ENCODE measurements around the gene SPATA3. TPM values are rescaled to one million over a fixed set of nuclear protein-coding genes. Genes with fewer than 3 reads are reported as not detected.

Gene SPATA3
- total and polyA plus RNA-seq, 2 of the 13 experiments (the other 11 are each of a cell fraction or from before 2014, with no cell fraction given), result not detected

DNA sequence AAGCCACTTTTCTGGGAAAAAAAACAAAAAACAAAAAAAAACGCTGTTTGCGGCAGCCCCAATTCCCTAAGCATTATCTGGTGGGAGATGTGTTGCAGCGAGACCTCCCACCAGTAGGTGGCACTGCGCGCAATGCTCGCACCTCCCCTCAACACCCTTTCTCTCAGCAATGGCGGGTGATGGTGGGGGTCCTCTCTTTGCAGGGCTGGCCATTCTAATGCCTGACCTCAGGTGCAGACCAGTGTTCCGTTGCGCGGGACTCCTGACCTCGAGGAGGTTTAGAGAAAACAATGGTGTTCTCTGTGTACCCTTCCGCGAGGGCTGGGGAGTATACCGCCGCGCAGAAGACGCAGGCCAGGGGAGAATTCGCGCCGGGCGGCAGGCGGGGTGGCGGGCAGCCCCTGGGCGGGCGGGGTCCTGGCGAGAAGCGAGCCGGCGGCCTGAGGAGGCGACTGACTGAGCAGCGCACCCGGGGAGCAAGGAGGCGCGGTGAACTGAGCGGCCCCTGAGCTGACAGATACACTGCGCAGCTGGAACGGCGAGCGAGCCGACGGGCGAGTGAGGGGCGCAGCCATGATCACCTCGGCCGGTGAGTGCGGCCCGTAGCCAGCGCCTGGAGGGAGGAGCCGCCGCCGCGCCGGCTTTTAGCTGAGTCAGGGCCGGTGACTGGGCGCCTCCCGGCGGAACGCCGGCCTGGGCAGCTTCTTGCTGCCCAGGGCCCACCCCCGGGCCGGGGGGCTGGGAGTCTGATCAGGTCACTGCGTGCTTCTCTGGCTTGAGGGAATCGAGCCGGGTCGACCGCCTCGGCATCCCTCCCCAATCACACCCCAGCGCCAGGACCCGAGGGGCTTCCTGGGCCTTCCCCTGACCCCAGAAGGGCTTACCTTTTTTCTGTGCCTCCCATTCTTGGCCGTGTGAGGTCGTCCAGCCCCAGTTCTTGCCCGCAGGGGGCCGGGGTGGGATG, 60.8 kb downstream of the SPATA3 start, which contains the start of gene PSMD1 (continued):
- TF ChIP-seq TFDP1 (CRISPR knock-in tag; IDR thresholded peaks at IDR 0.05; ENCODE audit: borderline replicate concordance), result peak; percentile 71; the same call in 1 of the 2 replicates
- peak; percentile 99 for TF ChIP-seq XRCC5 (optimal IDR thresholded peaks at IDR 0.05; ENCODE audit: low read length)
- TF ChIP-seq ASH2L (IDR thresholded peaks at IDR 0.05; ENCODE audit: insufficient read length, low read depth, low read length), result peak; percentile 81
- TF ChIP-seq MNT (IDR thresholded peaks at IDR 0.05), result peak; percentile 26; the same call in 1 of the 2 replicates
- no peak for TF ChIP-seq IKZF1 (IDR thresholded peaks at IDR 0.05)
- TF ChIP-seq, protein P1, sequence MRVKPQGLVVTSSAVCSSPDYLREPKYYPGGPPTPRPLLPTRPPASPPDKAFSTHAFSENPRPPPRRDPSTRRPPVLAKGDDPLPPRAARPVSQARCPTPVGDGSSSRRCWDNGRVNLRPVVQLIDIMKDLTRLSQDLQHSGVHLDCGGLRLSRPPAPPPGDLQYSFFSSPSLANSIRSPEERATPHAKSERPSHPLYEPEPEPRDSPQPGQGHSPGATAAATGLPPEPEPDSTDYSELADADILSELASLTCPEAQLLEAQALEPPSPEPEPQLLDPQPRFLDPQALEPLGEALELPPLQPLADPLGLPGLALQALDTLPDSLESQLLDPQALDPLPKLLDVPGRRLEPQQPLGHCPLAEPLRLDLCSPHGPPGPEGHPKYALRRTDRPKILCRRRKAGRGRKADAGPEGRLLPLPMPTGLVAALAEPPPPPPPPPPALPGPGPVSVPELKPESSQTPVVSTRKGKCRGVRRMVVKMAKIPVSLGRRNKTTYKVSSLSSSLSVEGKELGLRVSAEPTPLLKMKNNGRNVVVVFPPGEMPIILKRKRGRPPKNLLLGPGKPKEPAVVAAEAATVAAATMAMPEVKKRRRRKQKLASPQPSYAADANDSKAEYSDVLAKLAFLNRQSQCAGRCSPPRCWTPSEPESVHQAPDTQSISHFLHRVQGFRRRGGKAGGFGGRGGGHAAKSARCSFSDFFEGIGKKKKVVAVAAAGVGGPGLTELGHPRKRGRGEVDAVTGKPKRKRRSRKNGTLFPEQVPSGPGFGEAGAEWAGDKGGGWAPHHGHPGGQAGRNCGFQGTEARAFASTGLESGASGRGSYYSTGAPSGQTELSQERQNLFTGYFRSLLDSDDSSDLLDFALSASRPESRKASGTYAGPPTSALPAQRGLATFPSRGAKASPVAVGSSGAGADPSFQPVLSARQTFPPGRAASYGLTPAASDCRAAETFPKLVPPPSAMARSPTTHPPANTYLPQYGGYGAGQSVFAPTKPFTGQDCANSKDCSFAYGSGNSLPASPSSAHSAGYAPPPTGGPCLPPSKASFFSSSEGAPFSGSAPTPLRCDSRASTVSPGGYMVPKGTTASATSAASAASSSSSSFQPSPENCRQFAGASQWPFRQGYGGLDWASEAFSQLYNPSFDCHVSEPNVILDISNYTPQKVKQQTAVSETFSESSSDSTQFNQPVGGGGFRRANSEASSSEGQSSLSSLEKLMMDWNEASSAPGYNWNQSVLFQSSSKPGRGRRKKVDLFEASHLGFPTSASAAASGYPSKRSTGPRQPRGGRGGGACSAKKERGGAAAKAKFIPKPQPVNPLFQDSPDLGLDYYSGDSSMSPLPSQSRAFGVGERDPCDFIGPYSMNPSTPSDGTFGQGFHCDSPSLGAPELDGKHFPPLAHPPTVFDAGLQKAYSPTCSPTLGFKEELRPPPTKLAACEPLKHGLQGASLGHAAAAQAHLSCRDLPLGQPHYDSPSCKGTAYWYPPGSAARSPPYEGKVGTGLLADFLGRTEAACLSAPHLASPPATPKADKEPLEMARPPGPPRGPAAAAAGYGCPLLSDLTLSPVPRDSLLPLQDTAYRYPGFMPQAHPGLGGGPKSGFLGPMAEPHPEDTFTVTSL (CRISPR knock-in tag; IDR thresholded peaks at IDR 0.05; ENCODE audit: borderline replicate concordance), result no peak
- TF ChIP-seq, protein P2, sequence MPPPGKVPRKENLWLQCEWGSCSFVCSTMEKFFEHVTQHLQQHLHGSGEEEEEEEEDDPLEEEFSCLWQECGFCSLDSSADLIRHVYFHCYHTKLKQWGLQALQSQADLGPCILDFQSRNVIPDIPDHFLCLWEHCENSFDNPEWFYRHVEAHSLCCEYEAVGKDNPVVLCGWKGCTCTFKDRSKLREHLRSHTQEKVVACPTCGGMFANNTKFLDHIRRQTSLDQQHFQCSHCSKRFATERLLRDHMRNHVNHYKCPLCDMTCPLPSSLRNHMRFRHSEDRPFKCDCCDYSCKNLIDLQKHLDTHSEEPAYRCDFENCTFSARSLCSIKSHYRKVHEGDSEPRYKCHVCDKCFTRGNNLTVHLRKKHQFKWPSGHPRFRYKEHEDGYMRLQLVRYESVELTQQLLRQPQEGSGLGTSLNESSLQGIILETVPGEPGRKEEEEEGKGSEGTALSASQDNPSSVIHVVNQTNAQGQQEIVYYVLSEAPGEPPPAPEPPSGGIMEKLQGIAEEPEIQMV (CRISPR knock-in tag; IDR thresholded peaks at IDR 0.05; ENCODE audit: low read depth), result 0 out of 2 replicates have a peak, but pooled peaks have one; percentile 42
- 0 out of 2 replicates have a peak, but pooled peaks have one; percentile 78 for TF ChIP-seq RARG (CRISPR knock-in tag; IDR thresholded peaks at IDR 0.05; ENCODE audit: low read depth)
- TF ChIP-seq CBX5 (CRISPR knock-in tag; IDR thresholded peaks at IDR 0.05; ENCODE audit: borderline replicate concordance), result peak; percentile 78; the same call in 1 of the 2 replicates
- TF ChIP-seq DZIP1 (CRISPR knock-in tag; IDR thresholded peaks at IDR 0.05), result 0 out of 2 replicates have a peak, but pooled peaks have one; percentile 13
- TF ChIP-seq RAD51 (IDR thresholded peaks at IDR 0.05; ENCODE audit: borderline replicate concordance), result no peak
- no peak for TF ChIP-seq SYNCRIP (IDR thresholded peaks at IDR 0.05; ENCODE audit: insufficient read depth, low read depth, low read length)
- TF ChIP-seq NR2C2 (CRISPR knock-in tag; IDR thresholded peaks at IDR 0.05; ENCODE audit: borderline replicate concordance), result peak; percentile 53; the same call in 1 of the 2 replicates
- peak; percentile 96; the same call in 1 of the 2 replicates for TF ChIP-seq HDAC6 (IDR thresholded peaks at IDR 0.05; ENCODE audit: low read depth, low read length)
